Activated CD8-positive, alpha-beta T cell treated with anti-CD3 and anti-CD28 coated beads for 36 hours (primary cell): ENCODE results near the gene STAM. TPM values are rescaled to one million over a fixed set of nuclear protein-coding genes. Genes with fewer than 3 reads are reported as not detected.

ENCODE experiments used
- ATAC-seq: fragments of 200-7000 bp; cut with Tn5 transposase; one replicate; pipeline ENCODE4 v1.10.0; 2021; ENCODE audit warnings: mild to moderate bottlenecking, moderate library complexity
- CTCF ChIA-PET: fragments of 350-600 bp; sonication (Branson Sonifier 250); formaldehyde crosslinking; loops from one replicate; lab custom pipeline; 2021; ENCODE audit warnings: antibody characterized with exemption; lab: Charles Lee
- POLR2A ChIA-PET: fragments of 350-600 bp; sonication (Branson Sonifier 250); formaldehyde crosslinking; loops from one replicate; lab custom pipeline; 2021; ENCODE audit warnings: antibody characterized with exemption; lab: Charles Lee
- DNase-seq: peaks from one replicate; pipeline ENCODE4 v3.0.0-alpha.2; 2020
- H3K27ac Mint-ChIP-seq: one replicate; pipeline ENCODE4 v1.8.0; 2021; ENCODE audit warnings: mild to moderate bottlenecking, mixed read lengths
- H3K27me3 Mint-ChIP-seq: one replicate; pipeline ENCODE4 v1.8.0; 2021; ENCODE audit warnings: mixed read lengths
- H3K36me3 Mint-ChIP-seq: one replicate; pipeline ENCODE4 v1.8.0; 2021; ENCODE audit warnings: low read depth, mixed read lengths
- H3K4me1 Mint-ChIP-seq: one replicate; pipeline ENCODE4 v1.8.0; 2021; ENCODE audit warnings: low read depth, mixed read lengths
- H3K4me3 Mint-ChIP-seq: one replicate; pipeline ENCODE4 v1.8.0; 2021; ENCODE audit warnings: mild to moderate bottlenecking, moderate library complexity, mixed read lengths
- H3K9me3 Mint-ChIP-seq: one replicate; pipeline ENCODE4 v1.8.0; 2021; ENCODE audit warnings: mixed read lengths
- intact Hi-C: fragments of 100-400 bp; cut with micrococcal nuclease; formaldehyde crosslinking; loops from one replicate; pipeline ENCODE4 v1.10.0; 2022
- total RNA-seq, 2 experiments: library from RNA; stranded (reverse); gene quantifications; one replicate each; pipeline ENCODE4 v1.2.3, GENCODE V29; 2021
- TF ChIP-seq, protein P1 (sequence below): fragments of 200-600 bp; IDR thresholded peaks from one replicate; pipeline ENCODE4 v1.8.0; 2022; ENCODE audit warnings: antibody characterized with exemption, mild to moderate bottlenecking

Gene STAM
- total RNA-seq, 2 experiments from 2014 or later: 21.6 to 24.5 TPM

DNA sequence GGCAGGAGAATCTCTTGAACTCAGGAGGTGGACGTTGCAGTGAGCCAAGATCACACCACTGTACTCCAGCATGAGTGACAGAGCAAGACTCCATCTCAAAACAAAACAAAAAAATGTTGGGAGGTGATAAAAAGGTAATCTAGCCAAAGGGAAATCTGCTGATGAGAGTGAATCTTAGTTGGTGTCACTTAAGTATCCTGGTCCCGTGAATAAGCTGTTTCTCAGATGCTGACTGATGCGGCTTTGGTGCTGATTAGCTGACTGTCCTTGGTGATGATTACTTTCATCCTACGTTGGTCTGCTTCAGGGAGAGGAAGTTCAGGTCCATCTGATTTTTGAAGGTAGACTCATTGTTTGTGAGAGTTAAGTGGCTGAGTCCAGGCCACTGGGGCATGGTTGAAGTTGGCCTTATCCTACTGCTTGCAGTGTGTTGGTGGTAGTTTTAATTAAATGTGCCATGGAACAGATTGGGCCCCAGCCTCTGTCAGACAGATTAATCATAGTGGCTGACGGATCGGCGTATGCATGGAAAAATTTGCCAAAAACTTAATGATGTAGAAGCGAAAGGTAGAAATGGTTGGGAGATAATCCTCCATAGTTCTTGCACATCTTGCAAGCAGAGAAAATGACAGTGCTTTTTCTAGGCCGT is 90.6 kb downstream of the STAM start:
- TF ChIP-seq, protein P1, sequence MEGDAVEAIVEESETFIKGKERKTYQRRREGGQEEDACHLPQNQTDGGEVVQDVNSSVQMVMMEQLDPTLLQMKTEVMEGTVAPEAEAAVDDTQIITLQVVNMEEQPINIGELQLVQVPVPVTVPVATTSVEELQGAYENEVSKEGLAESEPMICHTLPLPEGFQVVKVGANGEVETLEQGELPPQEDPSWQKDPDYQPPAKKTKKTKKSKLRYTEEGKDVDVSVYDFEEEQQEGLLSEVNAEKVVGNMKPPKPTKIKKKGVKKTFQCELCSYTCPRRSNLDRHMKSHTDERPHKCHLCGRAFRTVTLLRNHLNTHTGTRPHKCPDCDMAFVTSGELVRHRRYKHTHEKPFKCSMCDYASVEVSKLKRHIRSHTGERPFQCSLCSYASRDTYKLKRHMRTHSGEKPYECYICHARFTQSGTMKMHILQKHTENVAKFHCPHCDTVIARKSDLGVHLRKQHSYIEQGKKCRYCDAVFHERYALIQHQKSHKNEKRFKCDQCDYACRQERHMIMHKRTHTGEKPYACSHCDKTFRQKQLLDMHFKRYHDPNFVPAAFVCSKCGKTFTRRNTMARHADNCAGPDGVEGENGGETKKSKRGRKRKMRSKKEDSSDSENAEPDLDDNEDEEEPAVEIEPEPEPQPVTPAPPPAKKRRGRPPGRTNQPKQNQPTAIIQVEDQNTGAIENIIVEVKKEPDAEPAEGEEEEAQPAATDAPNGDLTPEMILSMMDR: no peak
- Mint-ChIP-seq H3K4me3 (no peak overlapping the region), H3K4me1 (peaks cover 2% of the 10 kb centered on the region), H3K27me3 (no peaks in the 10 kb centered on the region), H3K27ac (no peak overlapping the region), H3K36me3 (no peaks in the 10 kb centered on the region), H3K9me3 (no peaks in the 10 kb centered on the region)
- ChIA-PET CTCF (interaction anchor here (1.3 to 1.5 kb wide), 2 partner anchors 90 to 117 kb away, joined by 4 to 5 read pairs; partner anchors contain the start of genes HACD1 and STAM), POLR2A (interaction anchor here (0.6 to 1.0 kb wide), 2 partner anchors 30 to 117 kb away, joined by 3 to 4 read pairs; no protein-coding TSS in a partner anchor)
- DNase-seq (no peak), ATAC-seq (no peak)
- intact Hi-C loops: no loop called here

- Mint-ChIP-seq H3K27me3 (no peaks in the 10 kb centered on the region), H3K27ac (no peak overlapping the region), H3K36me3 (no peaks in the 10 kb centered on the region), H3K9me3 (no peaks in the 10 kb centered on the region), H3K4me1 (peaks cover 2% of the 10 kb centered on the region), H3K4me3 (no peak overlapping the region)
- ATAC-seq: no peak
- POLR2A ChIA-PET: interaction anchor here (0.6 to 1.0 kb wide), 2 partner anchors 31 to 118 kb away, joined by 3 to 4 read pairs; no protein-coding TSS in a partner anchor
- CTCF ChIA-PET: interaction anchor here (1.0 to 1.3 kb wide), 3 partner anchors 88 to 135 kb away, joined by 3 to 4 read pairs (median 3); partner anchors contain the start of gene STAM
- no peak for DNase-seq
- TF ChIP-seq, protein P1: no peak
- intact Hi-C loops: no loop called here
Measured at GRCh38 chr10:17735166-17735941, 91.4 kb downstream of the STAM start.

DNA sequence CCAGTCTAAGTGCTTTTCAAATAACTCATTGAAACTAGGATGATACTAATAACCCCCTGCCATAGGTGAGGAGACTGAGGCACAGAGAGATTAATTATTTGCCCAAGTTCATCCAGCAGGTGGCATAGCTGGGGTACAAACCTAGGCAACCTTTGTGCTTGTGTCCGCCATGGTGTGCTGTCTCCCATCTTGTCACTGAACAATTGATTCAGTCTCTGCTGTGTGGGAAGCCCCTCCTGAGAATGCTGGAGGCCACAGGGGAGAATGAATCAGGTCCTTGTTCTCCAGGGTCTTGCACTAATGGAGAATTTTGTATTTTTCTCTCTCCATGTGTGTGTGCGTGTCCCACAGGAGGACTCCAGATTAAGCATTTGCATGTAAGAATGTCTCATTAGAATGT is 92.3 kb downstream of the STAM start:
- TF ChIP-seq, protein P1: no peak
- H3K4me3 Mint-ChIP-seq: no peak overlapping the region
- H3K9me3 Mint-ChIP-seq: no peaks in the 10 kb centered on the region
- H3K4me1 Mint-ChIP-seq: peaks cover 2% of the 10 kb centered on the region
- ATAC-seq: no peak
- no peaks in the 10 kb centered on the region for H3K36me3 Mint-ChIP-seq
- ChIA-PET POLR2A (no interaction called here), CTCF (interaction anchor here (1.0 to 2.5 kb wide), 13 partner anchors 10 to 139 kb away, joined by 3 to 13 read pairs (median 4); partner anchors contain the start of genes HACD1 and STAM)
- peak; percentile 10 for DNase-seq
- no peak overlapping the region for H3K27ac Mint-ChIP-seq
- no peaks in the 10 kb centered on the region for H3K27me3 Mint-ChIP-seq
- intact Hi-C loops: no loop called here

- Mint-ChIP-seq H3K4me3 (no peak overlapping the region), H3K9me3 (no peaks in the 10 kb centered on the region), H3K4me1 (peaks cover 2% of the 10 kb centered on the region), H3K27ac (no peak overlapping the region), H3K36me3 (no peaks in the 10 kb centered on the region), H3K27me3 (no peaks in the 10 kb centered on the region)
- intact Hi-C loops: no loop called here
- no peak for ATAC-seq
- ChIA-PET POLR2A (interaction anchor here (1.5 kb wide), 1 partner anchor 53 kb away, joined by 4 read pairs; no protein-coding TSS in a partner anchor), CTCF (interaction anchor here (0.8 to 2.5 kb wide), 16 partner anchors 8 to 144 kb away, joined by 3 to 13 read pairs (median 4); partner anchors contain the start of genes HACD1 and STAM)
- DNase-seq: no peak
- TF ChIP-seq, protein P1: peak; percentile 84
Measured at GRCh38 chr10:17737027-17737965, 93.3 kb downstream of the STAM start.
